AG10803 (cell line): ENCODE measurements around the gene DLX3.

Source experiments
- DNase-seq: peaks from one replicate; pipeline ENCODE4 v3.0.0; 2010; ENCODE audit warnings: low read depth
- H3K4me3 ChIP-seq: 2 replicates; pipeline ENCODE4 v1.5.1; 2011; ENCODE audit warnings: mild to moderate bottlenecking, low read length, control low read depth
- TF ChIP-seq, protein P1 (sequence below): conservative IDR thresholded peaks from 2 replicates; pipeline ENCODE4 v1.5.1; 2011; ENCODE audit warnings: mild to moderate bottlenecking, low read length, control low read depth, inconsistent platforms

The DLX3 gene

DNA sequence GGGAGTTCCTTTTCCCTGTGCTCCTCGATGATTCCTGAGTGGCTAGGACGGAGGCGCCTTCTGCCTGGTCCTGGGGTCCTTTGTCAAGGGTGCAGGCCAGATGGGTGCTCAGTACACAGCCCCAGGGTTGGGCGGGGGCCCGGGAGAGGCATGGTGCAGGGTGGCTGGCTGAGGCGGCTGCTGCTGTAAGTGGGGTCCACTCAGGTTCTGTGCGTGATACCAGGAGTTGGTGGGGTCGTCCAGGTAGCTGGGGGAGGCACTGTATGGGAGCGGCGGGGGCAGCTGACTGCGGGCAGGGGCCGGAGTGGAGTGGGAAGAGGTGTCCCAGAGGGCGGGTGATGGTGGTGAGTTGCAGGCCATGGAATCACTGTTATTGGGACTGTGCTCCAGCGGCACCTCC is 3.6 kb downstream of the DLX3 start:
- TF ChIP-seq, protein P1, sequence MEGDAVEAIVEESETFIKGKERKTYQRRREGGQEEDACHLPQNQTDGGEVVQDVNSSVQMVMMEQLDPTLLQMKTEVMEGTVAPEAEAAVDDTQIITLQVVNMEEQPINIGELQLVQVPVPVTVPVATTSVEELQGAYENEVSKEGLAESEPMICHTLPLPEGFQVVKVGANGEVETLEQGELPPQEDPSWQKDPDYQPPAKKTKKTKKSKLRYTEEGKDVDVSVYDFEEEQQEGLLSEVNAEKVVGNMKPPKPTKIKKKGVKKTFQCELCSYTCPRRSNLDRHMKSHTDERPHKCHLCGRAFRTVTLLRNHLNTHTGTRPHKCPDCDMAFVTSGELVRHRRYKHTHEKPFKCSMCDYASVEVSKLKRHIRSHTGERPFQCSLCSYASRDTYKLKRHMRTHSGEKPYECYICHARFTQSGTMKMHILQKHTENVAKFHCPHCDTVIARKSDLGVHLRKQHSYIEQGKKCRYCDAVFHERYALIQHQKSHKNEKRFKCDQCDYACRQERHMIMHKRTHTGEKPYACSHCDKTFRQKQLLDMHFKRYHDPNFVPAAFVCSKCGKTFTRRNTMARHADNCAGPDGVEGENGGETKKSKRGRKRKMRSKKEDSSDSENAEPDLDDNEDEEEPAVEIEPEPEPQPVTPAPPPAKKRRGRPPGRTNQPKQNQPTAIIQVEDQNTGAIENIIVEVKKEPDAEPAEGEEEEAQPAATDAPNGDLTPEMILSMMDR, result no peak
- no peak for DNase-seq
- no peak overlapping the region for H3K4me3 ChIP-seq

- TF ChIP-seq, protein P1, result no peak
- H3K4me3 ChIP-seq, result no peak overlapping the region
- no peak for DNase-seq
Observed at GRCh38 chr17:49990921-49991320, 4.1 kb downstream of the DLX3 start.

- TF ChIP-seq, protein P1, result no peak
- no peak overlapping the region for H3K4me3 ChIP-seq
- DNase-seq, result no peak
Observed at GRCh38 chr17:49990331-49990730, 4.7 kb downstream of the DLX3 start.

- no peak for DNase-seq
- no peak overlapping the region for H3K4me3 ChIP-seq
Observed at GRCh38 chr17:49989518-49989880, 5.5 kb downstream of the DLX3 start.

DNA sequence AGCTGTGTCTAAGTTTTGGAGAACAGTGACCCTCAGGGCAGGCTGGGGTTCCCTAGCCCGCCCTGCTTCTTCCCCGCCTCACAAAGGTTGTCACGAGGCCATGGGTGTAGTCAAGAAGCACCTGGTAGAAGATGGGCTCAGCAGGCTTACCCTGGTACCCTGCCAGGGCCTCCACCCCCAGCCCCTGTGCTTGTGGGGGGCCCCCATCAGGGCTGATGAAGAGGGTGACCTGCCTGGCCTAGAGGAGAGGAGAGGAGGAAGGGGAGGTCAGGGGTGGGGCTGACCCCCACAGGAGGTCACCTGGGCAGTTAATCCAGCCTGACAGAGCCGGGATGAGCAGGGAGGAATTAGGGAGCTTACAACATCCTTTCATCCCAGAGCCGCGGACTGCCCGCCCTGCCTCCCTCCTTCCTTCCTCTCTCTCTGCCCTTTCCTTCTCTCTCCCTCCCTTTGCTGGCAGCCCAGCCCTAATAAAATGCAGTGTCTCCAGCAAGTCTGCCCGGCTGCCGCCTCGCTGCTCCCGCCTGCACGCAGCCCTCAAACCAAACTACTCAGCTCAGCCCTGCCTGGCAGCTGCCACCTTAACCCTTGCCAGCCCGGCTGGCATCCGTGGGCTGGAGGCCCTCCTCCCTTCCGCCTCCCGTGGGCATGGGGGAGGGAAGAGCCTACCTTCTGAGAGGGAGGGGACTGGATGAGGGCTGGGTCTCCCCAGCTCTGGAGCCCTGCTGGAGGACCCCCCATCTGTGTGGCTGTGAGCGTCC is 7.2 kb downstream of the DLX3 start:
- TF ChIP-seq, protein P1, result no peak
- no peak overlapping the region for H3K4me3 ChIP-seq
- DNase-seq, result peak; percentile 36

More at GRCh38 chr17:49989518-49989880, 5.5 kb downstream of the DLX3 start:
- TF ChIP-seq, protein P1, result no peak

DNA sequence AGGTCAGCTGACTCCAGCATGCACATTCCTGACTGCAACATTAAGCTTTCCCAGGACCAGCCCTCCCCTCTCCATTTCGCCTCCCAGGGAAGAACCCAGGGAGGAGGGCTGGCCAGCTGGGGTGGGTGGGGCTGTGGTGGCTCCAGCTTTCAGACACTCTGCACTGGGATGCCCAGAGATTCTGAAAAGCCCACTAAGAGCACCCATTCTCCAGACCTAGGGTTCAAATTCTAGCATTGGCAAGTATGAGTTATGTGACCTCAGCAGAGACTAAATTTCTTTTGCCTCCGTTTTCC is 7.8 kb downstream of the DLX3 start:
- TF ChIP-seq, protein P1, result no peak
- no peak overlapping the region for H3K4me3 ChIP-seq
- no peak for DNase-seq
